Right cardiac atrium (tissue), 5 donors: ENCODE results near the gene METTL22. TPM values are rescaled to one million over a fixed set of nuclear protein-coding genes. Genes with fewer than 3 reads are reported as not detected.

Experiments
- ATAC-seq, 2 donors: fragments of 200-7000 bp; cut with Tn5 transposase; one replicate each; pipeline versions ENCODE4 v1.8.0 to v1.9.1; 2020; ENCODE audit warnings: moderate library complexity in 2 of 2, mild to moderate bottlenecking in 1 of 2
- DNase-seq, 3 donors: peaks; one replicate each; pipeline ENCODE4 v3.0.0-alpha.2; 2020
- H3K27ac ChIP-seq: one replicate; pipeline ENCODE4 v1.5.1; 2013; ENCODE audit warnings: mild to moderate bottlenecking, low read length, control low read depth, moderate library complexity
- H3K27me3 ChIP-seq: one replicate; pipeline ENCODE4 v1.6.1; 2013; ENCODE audit not compliant: control insufficient read depth, insufficient read depth
- H3K4me1 ChIP-seq: one replicate; pipeline ENCODE4 v1.6.1; 2013; ENCODE audit warnings: low read length; ENCODE audit not compliant: control insufficient read depth, insufficient read depth
- H3K4me3 ChIP-seq: one replicate; pipeline ENCODE4 v1.5.1; 2013; ENCODE audit warnings: low read length, control low read depth
- H3K9me3 ChIP-seq: one replicate; pipeline ENCODE4 v1.6.1; 2013; ENCODE audit warnings: low read length; ENCODE audit not compliant: control insufficient read depth
- WGBS: extraction: QIAGEN DNeasy Blood & Tissue Kit; methylation state at CpG from one replicate; pipeline ENCODE4 v1.1.7; 2013; 5-methylcytosine and 5-hydroxymethylcytosine counted together
- intact Hi-C, 4 donors: fragments of 100-400 bp; cut with DNase I; formaldehyde crosslinking; loops; one replicate each; pipeline versions ENCODE4 v1.11.0 to v1.14.0; 2022 to 2023
- long read RNA-seq, 4 donors: library from polyadenylated mRNA; unstranded; transcript quantifications; one replicate each; pipeline ENCODE4 v2.0.0, GENCODE V29; 2020 to 2021
- polyA plus RNA-seq: library from polyadenylated mRNA; stranded (reverse); fragments of 200-250 nt; gene quantifications from one replicate; pipeline ENCODE4 v1.2.3, GENCODE V29; 2013
- total RNA-seq, 4 donors: library from RNA; stranded (reverse); fragmentation: NEBNext Ultra II Directional; extraction: Animal tissue kit (Norgen Biotek cat#: 25700); gene quantifications; one replicate each; pipeline ENCODE4 v1.2.1, GENCODE V29; 2021
- donor health status: healthy with polysubstance abuse.
- donor health status: DM: no; HTN: yes; CAD: no.
- donor health status: DM: no; HTN: no; CAD: no.
- donor health status: DM: no; HTN: yes; CAD: no; lungs with severe emphysema.
- donor health status: DM: yes; HTN: yes; CAD: no.

Gene METTL22
- total RNA-seq (10 to 100 TPM; 28.1 to 37.3 (median 33.3) TPM), polyA plus RNA-seq (26.9 TPM)
- long read RNA-seq, donor 1, full-length matches to known transcripts: 29 of 52 reads
- long read RNA-seq, donor 1, partial matches to known transcripts: 15 of 52 reads
- long read RNA-seq, donor 1, other reads (novel, unspliced or antisense): 8 of 52 reads
- long read RNA-seq, donor 2, full-length matches to known transcripts: 11 of 24 reads
- long read RNA-seq, donor 2, partial matches to known transcripts: 2 of 24 reads
- long read RNA-seq, donor 2, other reads (novel, unspliced or antisense): 11 of 24 reads
- long read RNA-seq, donor 3, full-length matches to known transcripts: 43 of 74 reads
- long read RNA-seq, donor 3, partial matches to known transcripts: 10 of 74 reads
- long read RNA-seq, donor 3, other reads (novel, unspliced or antisense): 21 of 74 reads
- long read RNA-seq, donor 4, full-length matches to known transcripts: 10 of 24 reads
- long read RNA-seq, donor 4, partial matches to known transcripts: 6 of 24 reads
- long read RNA-seq, donor 4, other reads (novel, unspliced or antisense): 8 of 24 reads

- H3K27ac ChIP-seq: peak within 1 kb of the TSS; percentile 86
- intact Hi-C loops: no loop called here
- H3K9me3 ChIP-seq: no peaks in the 10 kb centered on the region
- H3K4me3 ChIP-seq: peak within 1 kb of the TSS; percentile 91
- peaks cover 2% of the 10 kb centered on the region for H3K4me1 ChIP-seq
- ATAC-seq (peak; percentile 99), DNase-seq (peak; percentile 94 to 97 (median 97))
- no peaks in the 10 kb centered on the region for H3K27me3 ChIP-seq
- under 1% methylated on average over 51 of the region's 51 CpGs for WGBS
Measured at GRCh38 chr16:8621572-8622314, at the start of gene METTL22. METTL22 (plus strand) TSS chr16:8621698; CDS start chr16:8625666, 3,968 bp downstream.

- Histone ChIP-seq H3K27ac (no peak overlapping the region), H3K4me3 (no peak overlapping the region), H3K9me3 (no peaks in the 10 kb centered on the region), H3K27me3 (no peaks in the 10 kb centered on the region), H3K4me1 (no peaks in the 10 kb centered on the region)
- 77% methylated on average over 11 of the region's 11 CpGs for WGBS
- DNase-seq: no peak
- intact Hi-C loops: no loop called here
- no peak for ATAC-seq
Measured at GRCh38 chr16:8572063-8572918, 49.2 kb upstream of the METTL22 start.

- ATAC-seq (no peak), DNase-seq (no peak)
- Histone ChIP-seq H3K27ac (no peak overlapping the region), H3K27me3 (no peaks in the 10 kb centered on the region), H3K4me3 (no peak overlapping the region), H3K4me1 (no peaks in the 10 kb centered on the region), H3K9me3 (no peaks in the 10 kb centered on the region)
- intact Hi-C loops: no loop called here
- 28% methylated on average over 7 of the region's 7 CpGs for WGBS
Measured at GRCh38 chr16:8572919-8573724, 48.4 kb upstream of the METTL22 start.

GRCh38 chr16:8575399-8575798 is 46.1 kb upstream of the METTL22 start:
- ATAC-seq (no peak), DNase-seq (no peak)
- 71% methylated on average over 2 of the region's 2 CpGs for WGBS
- no peaks in the 10 kb centered on the region for H3K27me3 ChIP-seq
- H3K9me3 ChIP-seq: no peaks in the 10 kb centered on the region
- H3K4me3 ChIP-seq: no peak overlapping the region
- H3K4me1 ChIP-seq: no peaks in the 10 kb centered on the region
- intact Hi-C loops: no loop called here
- H3K27ac ChIP-seq: no peak overlapping the region

GRCh38 chr16:8576141-8577004 is 45.1 kb upstream of the METTL22 start:
- H3K4me3 ChIP-seq: no peak overlapping the region
- ATAC-seq (no peak), DNase-seq (no peak)
- intact Hi-C loops: no loop called here
- H3K27me3 ChIP-seq: no peaks in the 10 kb centered on the region
- H3K4me1 ChIP-seq: no peaks in the 10 kb centered on the region
- H3K9me3 ChIP-seq: no peaks in the 10 kb centered on the region
- WGBS: 81% methylated on average over 4 of the region's 4 CpGs
- no peak overlapping the region for H3K27ac ChIP-seq

GRCh38 chr16:8577678-8578304 is 43.7 kb upstream of the METTL22 start:
- no peaks in the 10 kb centered on the region for H3K27me3 ChIP-seq
- WGBS: 72% methylated on average over 10 of the region's 10 CpGs
- intact Hi-C loops: no loop called here

GRCh38 chr16:8579559-8579958 is 41.9 kb upstream of the METTL22 start:
- Histone ChIP-seq H3K4me1 (no peaks in the 10 kb centered on the region), H3K27ac (no peak overlapping the region), H3K4me3 (no peak overlapping the region), H3K9me3 (no peaks in the 10 kb centered on the region), H3K27me3 (no peaks in the 10 kb centered on the region)
- no peak for ATAC-seq
- no peak for DNase-seq
- intact Hi-C loops: no loop called here
- 84% methylated on average over 9 of the region's 9 CpGs for WGBS

More at GRCh38 chr16:8577678-8578304, 43.7 kb upstream of the METTL22 start:
- Histone ChIP-seq H3K27ac (no peak overlapping the region), H3K9me3 (no peaks in the 10 kb centered on the region), H3K4me1 (no peaks in the 10 kb centered on the region), H3K4me3 (no peak overlapping the region)
- ATAC-seq (no peak), DNase-seq (no peak)

- H3K4me3 ChIP-seq: no peak overlapping the region
- intact Hi-C loops: no loop called here
- H3K4me1 ChIP-seq: no peaks in the 10 kb centered on the region
- ATAC-seq (peak; percentile 65 to 81), DNase-seq (peak in 1 of 3 donors; percentile 66)
- WGBS: 36% methylated on average over 6 of the region's 6 CpGs
- no peaks in the 10 kb centered on the region for H3K9me3 ChIP-seq
- no peak overlapping the region for H3K27ac ChIP-seq
- H3K27me3 ChIP-seq: no peaks in the 10 kb centered on the region
Measured at GRCh38 chr16:8581831-8582580, 39.5 kb upstream of the METTL22 start.

GRCh38 chr16:8583199-8583598 is 38.3 kb upstream of the METTL22 start:
- H3K4me1 ChIP-seq: no peaks in the 10 kb centered on the region
- intact Hi-C loops: no loop called here
- DNase-seq (no peak), ATAC-seq (no peak)
- H3K9me3 ChIP-seq: no peaks in the 10 kb centered on the region
- no peak overlapping the region for H3K27ac ChIP-seq
- WGBS: 82% methylated on average over 3 of the region's 3 CpGs
- H3K27me3 ChIP-seq: no peaks in the 10 kb centered on the region
- H3K4me3 ChIP-seq: no peak overlapping the region
